HG02678 (cell line): ENCODE data around the gene NARF.
"Not testable (repeated sequence)": the region's sequence is repeated elsewhere in the genome, so short reads cannot be mapped to it uniquely, and the experiment has no call there.

Source experiments
- ATAC-seq: cut with Tn5 transposase; IDR thresholded peaks from one replicate; pipeline ENCODE4 v1.9.1; 2021; ENCODE audit warnings: mild to moderate bottlenecking, moderate library complexity; ENCODE audit not compliant: unreplicated experiment

Gene NARF

GRCh38 chr17:82458179-82458884, at the start of gene NARF:
NARF (plus strand) TSS chr17:82458741; CDS start chr17:82458804, 63 bp downstream.
- peak; percentile 92 for ATAC-seq

GRCh38 chr17:82408938-82409318, 49.6 kb upstream of the NARF start:
- ATAC-seq: no peak

- ATAC-seq: no peak
These were observed 48.4 kb upstream of the NARF start for GRCh38 chr17:82410014-82410716.

- ATAC-seq: no peak
These were observed 47.0 kb upstream of the NARF start for GRCh38 chr17:82411396-82412053.

- ATAC-seq: not testable (repeated sequence)
These were observed 46.5 kb upstream of the NARF start for GRCh38 chr17:82412081-82412480.

- ATAC-seq: no peak
These were observed 45.7 kb upstream of the NARF start for GRCh38 chr17:82412535-82413520.

GRCh38 chr17:82414548-82415281, 43.8 kb upstream of the NARF start:
- ATAC-seq: no peak

GRCh38 chr17:82415336-82415735, 43.2 kb upstream of the NARF start:
- no peak for ATAC-seq

- ATAC-seq: no peak
These were observed 42.8 kb upstream of the NARF start for GRCh38 chr17:82415786-82416185.

- no peak for ATAC-seq
These were observed 42.3 kb upstream of the NARF start for GRCh38 chr17:82416264-82416663.

GRCh38 chr17:82416771-82417170, 41.8 kb upstream of the NARF start:
- ATAC-seq: no peak

- peak; percentile 86 for ATAC-seq
These were observed 40.2 kb upstream of the NARF start, which contains the start of the genes HEXD and OGFOD3 for GRCh38 chr17:82418001-82418986. HEXD (plus strand) TSS chr17:82418347; CDS start chr17:82419800, 1,453 bp downstream. OGFOD3 (minus strand) TSS chr17:82418586; CDS start chr17:82418485, 101 bp downstream.

GRCh38 chr17:82419540-82419939, 39.0 kb upstream of the NARF start:
- no peak for ATAC-seq

GRCh38 chr17:82424001-82424862, 34.3 kb upstream of the NARF start:
- ATAC-seq: no peak

GRCh38 chr17:82424863-82425159, 33.7 kb upstream of the NARF start:
- no peak for ATAC-seq

- ATAC-seq: no peak
These were observed 30.0 kb upstream of the NARF start for GRCh38 chr17:82428546-82428945.

- no peak for ATAC-seq
These were observed 28.7 kb upstream of the NARF start for GRCh38 chr17:82429824-82430223.

- no peak for ATAC-seq
These were observed 26.5 kb upstream of the NARF start for GRCh38 chr17:82432017-82432416.
